ENCODE measurements around the gene CMIP.

The CMIP gene

DNA sequence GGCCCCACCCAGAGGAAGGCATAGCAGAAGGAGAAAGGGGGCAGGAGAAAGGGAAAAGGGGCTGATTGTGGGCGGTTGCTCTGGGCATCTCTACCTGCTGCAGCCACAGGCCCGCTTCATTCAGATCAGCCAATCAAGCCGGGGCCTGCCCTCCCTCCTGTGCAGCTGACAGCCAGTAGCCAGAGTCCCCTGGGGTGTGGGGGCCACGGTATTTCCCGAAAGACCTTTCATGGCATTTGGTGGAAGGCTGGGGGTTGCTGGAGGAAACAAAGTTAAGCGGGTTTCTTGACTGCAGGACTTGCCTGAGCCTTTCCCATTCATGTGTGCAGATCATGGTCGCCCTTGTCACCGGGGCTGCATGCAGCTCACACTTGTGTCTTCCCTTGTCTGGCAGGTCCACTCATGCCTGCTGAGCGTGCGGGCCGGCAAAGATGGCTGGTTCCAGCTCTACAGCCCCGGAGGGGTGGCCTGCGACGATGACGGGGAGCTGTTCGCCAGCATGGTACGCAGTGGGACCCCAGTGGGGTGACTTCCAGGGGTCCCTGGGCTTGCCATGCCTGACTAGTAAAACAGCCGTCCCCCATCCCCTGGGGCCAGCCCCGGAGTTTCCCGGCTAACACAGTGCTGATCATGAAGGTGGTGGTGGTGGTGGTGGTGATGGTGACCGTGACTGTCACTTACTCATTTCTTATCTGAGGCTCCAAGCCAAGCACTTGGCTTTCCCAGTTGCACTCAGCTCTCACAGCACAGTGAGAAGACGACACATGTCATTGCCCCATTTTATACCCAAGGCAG, 251.8 kb downstream of the CMIP start:
- Histone ChIP-seq H3K36me3 (peaks cover 0 to 68% (median 25%) of the 10 kb centered on the region in 3 donors), H3K27me3 (no peaks in the 10 kb centered on the region), H3K9me3 (no peaks in the 10 kb centered on the region), H3K4me3 (no peak overlapping the region), H3K27ac (no peak overlapping the region), H3K4me1 (no peaks in the 10 kb centered on the region)
- no peak for DNase-seq
- TF ChIP-seq, protein P1, sequence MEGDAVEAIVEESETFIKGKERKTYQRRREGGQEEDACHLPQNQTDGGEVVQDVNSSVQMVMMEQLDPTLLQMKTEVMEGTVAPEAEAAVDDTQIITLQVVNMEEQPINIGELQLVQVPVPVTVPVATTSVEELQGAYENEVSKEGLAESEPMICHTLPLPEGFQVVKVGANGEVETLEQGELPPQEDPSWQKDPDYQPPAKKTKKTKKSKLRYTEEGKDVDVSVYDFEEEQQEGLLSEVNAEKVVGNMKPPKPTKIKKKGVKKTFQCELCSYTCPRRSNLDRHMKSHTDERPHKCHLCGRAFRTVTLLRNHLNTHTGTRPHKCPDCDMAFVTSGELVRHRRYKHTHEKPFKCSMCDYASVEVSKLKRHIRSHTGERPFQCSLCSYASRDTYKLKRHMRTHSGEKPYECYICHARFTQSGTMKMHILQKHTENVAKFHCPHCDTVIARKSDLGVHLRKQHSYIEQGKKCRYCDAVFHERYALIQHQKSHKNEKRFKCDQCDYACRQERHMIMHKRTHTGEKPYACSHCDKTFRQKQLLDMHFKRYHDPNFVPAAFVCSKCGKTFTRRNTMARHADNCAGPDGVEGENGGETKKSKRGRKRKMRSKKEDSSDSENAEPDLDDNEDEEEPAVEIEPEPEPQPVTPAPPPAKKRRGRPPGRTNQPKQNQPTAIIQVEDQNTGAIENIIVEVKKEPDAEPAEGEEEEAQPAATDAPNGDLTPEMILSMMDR (IDR thresholded peaks at IDR 0.05): no peak
- intact Hi-C loops (cut with DNase I; ENCODE audit: low total_unique reads): no loop called here

DNA sequence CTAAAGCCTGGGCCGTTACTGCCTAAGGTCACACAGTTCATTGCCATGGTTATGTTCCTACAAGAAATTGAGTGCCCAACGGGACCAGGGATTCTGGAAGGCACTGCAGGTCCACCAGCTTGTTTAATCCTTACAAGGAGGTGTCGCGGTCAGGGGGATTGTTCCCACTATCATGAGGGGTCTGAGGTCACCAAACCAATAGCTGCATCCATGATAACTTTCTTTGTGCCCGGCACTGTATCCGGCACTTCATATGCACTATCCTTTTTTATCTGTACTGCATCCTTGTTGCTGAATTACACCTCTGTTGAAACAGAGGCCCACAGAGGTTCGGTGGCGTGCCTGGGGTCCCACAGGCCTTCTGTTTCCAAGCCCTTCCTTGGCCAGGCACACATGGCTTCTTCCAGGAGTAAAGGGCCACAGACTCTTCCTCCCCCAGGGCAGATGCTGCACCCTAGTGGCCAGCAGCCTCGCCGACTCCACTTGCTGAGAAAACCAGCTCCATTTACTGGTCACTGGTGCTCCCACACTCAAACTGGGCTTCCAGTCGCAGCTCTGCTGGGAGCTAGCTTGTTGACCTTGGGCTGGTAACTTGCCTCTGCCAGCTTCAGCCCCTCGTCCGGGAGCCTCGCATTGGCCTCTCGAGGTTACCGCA, 252.5 kb downstream of the CMIP start:
- TF ChIP-seq, protein P1 (IDR thresholded peaks at IDR 0.05): peak; percentile 37 to 43
- Histone ChIP-seq H3K27me3 (no peaks in the 10 kb centered on the region), H3K4me3 (no peak overlapping the region), H3K4me1 (no peaks in the 10 kb centered on the region), H3K36me3 (peaks cover 0 to 69% (median 24%) of the 10 kb centered on the region in 3 donors), H3K9me3 (no peaks in the 10 kb centered on the region), H3K27ac (no peak overlapping the region)
- intact Hi-C loops (cut with DNase I; ENCODE audit: low total_unique reads): no loop called here
- DNase-seq: no peak

DNA sequence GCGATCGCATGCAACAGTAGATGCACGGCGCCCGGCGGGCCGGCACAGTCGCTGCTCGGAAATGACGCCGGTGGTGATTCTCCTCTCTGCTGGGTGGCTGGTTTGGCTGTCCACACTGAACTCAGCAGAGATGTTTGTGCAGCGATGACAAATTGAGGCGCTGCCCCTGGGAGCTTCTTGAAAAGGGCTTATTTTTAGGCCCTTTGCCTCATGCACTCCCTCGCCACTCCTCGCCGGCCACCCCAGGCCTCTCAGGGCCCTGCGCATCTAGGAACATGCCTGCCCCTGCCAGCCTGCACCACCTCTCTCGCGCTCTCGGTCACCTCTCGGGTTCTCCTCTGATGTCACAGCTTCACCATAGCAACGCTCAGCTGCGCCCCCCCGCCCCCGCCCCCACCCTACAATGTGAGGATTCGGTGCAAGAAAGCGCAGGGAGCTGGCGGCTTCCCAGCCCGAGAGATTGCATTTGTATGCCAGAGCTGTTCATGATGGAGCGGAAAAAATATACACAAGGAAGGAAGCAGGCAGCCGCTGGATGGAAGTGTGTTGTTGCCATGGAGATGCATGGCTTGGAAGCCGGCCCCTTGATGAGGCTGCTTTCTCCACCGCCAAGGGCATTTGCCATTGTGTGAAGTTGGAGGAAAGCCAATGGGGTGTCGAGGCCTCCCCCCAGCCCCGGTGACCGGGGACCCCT, 253.2 kb downstream of the CMIP start:
- Histone ChIP-seq H3K4me1 (no peaks in the 10 kb centered on the region), H3K27ac (no peak overlapping the region), H3K9me3 (no peaks in the 10 kb centered on the region), H3K4me3 (no peak overlapping the region), H3K27me3 (no peaks in the 10 kb centered on the region), H3K36me3 (peaks cover 0 to 69% (median 24%) of the 10 kb centered on the region in 3 donors)
- TF ChIP-seq, protein P1 (IDR thresholded peaks at IDR 0.05): no peak
- DNase-seq: no peak
- intact Hi-C loops (cut with DNase I; ENCODE audit: low total_unique reads): no loop called here

DNA sequence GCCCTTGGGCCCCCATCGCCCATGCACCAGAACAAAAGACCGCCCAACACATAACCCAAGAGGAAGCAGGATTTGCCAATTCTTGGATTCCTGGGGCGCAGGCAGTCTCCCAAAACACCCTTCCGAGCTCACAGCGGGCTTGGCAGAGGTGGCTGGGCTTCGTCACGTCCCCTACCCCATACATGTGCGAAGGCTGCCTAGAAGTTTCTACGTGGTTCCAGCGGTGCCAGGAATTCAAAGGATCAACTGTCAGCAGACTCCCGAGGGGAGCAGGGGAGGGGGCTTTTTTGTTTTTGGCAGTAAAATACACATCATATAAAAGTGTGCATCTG, 253.7 kb downstream of the CMIP start:
- H3K27me3 ChIP-seq: no peaks in the 10 kb centered on the region
- H3K4me3 ChIP-seq: no peak overlapping the region
- no peaks in the 10 kb centered on the region for H3K4me1 ChIP-seq
- no peak overlapping the region for H3K27ac ChIP-seq
- TF ChIP-seq, protein P1 (IDR thresholded peaks at IDR 0.05): no peak
- H3K36me3 ChIP-seq: peaks cover 0 to 69% (median 21%) of the 10 kb centered on the region in 3 donors
- H3K9me3 ChIP-seq: no peaks in the 10 kb centered on the region
- intact Hi-C loops (cut with DNase I; ENCODE audit: low total_unique reads): no loop called here
- no peak for DNase-seq

DNA sequence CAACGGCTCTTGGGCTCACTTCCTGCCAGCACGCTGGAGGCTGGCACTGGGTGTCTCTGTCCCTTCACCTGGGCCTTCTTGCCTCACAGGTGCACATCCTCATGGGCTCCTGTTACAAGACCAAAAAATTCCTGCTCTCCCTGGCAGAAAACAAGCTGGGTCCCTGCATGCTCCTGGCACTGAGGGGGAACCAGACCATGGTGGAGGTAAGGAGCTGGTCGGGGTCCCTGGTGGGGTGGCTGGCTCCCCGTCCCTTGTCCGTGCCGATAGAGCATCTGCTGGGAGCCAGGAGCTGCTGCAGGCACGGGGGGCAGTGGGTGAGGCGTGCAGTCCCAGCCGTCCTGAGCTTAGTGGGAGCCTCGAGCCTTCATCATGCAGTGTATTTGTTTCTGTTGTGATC, 255.0 kb downstream of the CMIP start:
- Histone ChIP-seq H3K27me3 (no peaks in the 10 kb centered on the region), H3K27ac (no peak overlapping the region), H3K4me1 (no peaks in the 10 kb centered on the region), H3K36me3 (peaks cover 0 to 65% (median 13%) of the 10 kb centered on the region in 3 donors), H3K4me3 (no peak overlapping the region), H3K9me3 (no peaks in the 10 kb centered on the region)
- DNase-seq: no peak
- TF ChIP-seq, protein P1 (IDR thresholded peaks at IDR 0.05): no peak
- intact Hi-C loops (cut with DNase I; ENCODE audit: low total_unique reads): no loop called here
